GM18951 (cell line): ENCODE measurements around the gene ARFGEF3.

Experiments
- POLR2A ChIP-seq: IDR thresholded peaks from 4 replicates; pipeline ENCODE4 v1.6.1; 2011; ENCODE audit warnings: mild to moderate bottlenecking; ENCODE audit not compliant: insufficient read length, insufficient read depth; ENCODE audit errors: extremely low read depth
- in situ Hi-C: fragments of 300-500 bp; cut with MboI; formaldehyde crosslinking; loops from one replicate; pipeline ENCODE4 v1.12.0; 2022; ENCODE audit warnings: low sequenced_read_pairs, mixed read lengths, inconsistent platforms; ENCODE audit not compliant: unreplicated experiment

ARFGEF3 gene, protein sequence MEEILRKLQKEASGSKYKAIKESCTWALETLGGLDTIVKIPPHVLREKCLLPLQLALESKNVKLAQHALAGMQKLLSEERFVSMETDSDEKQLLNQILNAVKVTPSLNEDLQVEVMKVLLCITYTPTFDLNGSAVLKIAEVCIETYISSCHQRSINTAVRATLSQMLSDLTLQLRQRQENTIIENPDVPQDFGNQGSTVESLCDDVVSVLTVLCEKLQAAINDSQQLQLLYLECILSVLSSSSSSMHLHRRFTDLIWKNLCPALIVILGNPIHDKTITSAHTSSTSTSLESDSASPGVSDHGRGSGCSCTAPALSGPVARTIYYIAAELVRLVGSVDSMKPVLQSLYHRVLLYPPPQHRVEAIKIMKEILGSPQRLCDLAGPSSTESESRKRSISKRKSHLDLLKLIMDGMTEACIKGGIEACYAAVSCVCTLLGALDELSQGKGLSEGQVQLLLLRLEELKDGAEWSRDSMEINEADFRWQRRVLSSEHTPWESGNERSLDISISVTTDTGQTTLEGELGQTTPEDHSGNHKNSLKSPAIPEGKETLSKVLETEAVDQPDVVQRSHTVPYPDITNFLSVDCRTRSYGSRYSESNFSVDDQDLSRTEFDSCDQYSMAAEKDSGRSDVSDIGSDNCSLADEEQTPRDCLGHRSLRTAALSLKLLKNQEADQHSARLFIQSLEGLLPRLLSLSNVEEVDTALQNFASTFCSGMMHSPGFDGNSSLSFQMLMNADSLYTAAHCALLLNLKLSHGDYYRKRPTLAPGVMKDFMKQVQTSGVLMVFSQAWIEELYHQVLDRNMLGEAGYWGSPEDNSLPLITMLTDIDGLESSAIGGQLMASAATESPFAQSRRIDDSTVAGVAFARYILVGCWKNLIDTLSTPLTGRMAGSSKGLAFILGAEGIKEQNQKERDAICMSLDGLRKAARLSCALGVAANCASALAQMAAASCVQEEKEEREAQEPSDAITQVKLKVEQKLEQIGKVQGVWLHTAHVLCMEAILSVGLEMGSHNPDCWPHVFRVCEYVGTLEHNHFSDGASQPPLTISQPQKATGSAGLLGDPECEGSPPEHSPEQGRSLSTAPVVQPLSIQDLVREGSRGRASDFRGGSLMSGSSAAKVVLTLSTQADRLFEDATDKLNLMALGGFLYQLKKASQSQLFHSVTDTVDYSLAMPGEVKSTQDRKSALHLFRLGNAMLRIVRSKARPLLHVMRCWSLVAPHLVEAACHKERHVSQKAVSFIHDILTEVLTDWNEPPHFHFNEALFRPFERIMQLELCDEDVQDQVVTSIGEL (N-terminal part only)

DNA sequence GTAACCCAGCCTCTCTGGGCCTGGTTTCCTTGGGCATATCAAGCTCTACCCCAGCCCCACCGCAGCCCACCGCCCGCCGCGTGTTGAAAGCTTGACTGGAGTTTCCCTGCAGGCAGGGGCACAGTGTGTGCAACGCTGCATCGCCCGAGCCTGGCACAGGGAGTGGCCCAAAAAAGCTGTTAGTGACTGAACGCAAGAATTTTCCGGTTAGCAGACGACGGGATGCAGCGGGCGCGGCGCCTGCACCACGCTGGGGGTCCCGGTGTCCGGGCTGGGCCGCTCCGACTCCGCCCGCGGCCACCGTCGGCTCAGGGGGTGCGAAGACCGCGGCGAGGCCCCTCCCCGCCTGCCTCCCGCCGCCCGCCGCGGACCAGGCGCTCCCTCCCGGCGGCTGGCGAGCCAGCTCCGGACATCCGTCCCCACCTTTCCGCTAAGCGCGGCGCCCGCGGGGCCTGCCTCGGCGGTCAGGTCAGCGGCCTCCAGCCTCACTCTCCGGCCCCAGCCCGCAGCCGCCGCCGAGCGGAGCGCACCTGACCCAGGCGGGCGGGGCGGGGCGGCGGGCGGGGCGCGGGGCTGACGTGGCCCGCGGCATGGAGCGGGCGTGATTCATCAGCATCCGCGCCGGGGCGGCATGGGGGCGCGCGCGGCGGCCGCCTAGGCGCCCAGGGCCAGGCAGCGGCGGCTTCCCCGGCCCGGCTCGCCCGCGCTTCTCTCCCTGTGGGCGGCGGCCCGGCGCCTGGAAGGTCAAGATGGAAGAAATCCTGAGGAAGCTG, at the start of gene ARFGEF3:
TSS of gene ARFGEF3 (plus strand) at position 602 of the 773 bp plus-strand sequence. CDS start at position 750, 148 bp downstream.
- in situ Hi-C loops: no loop called here
- no peak for TF ChIP-seq POLR2A

DNA sequence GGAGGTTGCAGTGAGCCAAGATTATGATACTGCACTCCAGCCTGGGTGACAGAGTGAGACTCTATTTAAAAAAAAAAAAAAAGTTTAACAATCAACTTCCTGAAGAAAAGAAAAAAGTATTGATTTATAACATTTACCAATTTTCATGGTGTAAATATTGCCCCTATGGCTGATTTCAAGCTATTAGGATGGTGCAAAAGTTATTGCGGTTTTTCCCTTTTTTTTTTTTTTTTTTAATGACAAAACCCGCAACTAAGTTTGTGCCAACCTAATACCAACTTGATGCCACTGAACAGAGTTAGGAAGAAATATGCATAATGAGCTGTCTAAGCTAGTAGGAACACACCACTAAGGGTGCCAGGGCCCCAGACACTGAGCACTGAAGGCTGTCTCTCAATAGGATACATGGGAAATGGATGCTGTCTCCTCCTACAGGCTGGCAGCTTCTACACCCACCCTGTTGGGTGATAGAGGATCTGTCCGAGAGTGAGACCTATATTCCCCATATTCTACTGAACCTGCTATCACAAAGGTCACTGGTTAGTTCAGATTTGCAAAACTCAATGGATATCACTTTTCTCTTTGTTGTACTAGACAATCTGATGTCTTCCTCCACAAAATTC, 48.0 kb upstream of the ARFGEF3 start:
- TF ChIP-seq POLR2A: no peak
- in situ Hi-C loops: loop anchor here (10.0 kb wide), 1 partner anchor 401 kb away; no protein-coding TSS in a partner anchor

DNA sequence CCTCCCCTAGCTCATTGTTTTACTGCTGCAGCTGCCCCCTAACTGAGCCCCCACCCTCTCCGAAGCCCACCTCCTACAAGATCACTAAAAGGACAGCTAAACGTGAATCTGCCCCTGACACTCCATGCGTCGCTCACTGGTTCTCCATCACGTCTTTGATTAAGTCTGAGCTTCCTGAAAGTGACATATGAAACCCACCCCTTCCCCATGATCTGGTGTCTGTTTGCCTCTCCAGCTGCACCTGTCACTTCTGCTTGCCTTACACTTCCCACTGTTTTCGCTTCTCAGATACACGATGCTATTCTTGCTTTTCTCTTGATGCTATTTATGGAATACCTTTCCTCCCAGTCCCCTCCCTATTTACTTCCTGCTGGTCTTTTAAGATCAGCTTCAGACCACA, 46.5 kb upstream of the ARFGEF3 start:
- in situ Hi-C loops: loop anchor here (10.0 kb wide), 1 partner anchor 400 kb away; no protein-coding TSS in a partner anchor
- TF ChIP-seq POLR2A: no peak

DNA sequence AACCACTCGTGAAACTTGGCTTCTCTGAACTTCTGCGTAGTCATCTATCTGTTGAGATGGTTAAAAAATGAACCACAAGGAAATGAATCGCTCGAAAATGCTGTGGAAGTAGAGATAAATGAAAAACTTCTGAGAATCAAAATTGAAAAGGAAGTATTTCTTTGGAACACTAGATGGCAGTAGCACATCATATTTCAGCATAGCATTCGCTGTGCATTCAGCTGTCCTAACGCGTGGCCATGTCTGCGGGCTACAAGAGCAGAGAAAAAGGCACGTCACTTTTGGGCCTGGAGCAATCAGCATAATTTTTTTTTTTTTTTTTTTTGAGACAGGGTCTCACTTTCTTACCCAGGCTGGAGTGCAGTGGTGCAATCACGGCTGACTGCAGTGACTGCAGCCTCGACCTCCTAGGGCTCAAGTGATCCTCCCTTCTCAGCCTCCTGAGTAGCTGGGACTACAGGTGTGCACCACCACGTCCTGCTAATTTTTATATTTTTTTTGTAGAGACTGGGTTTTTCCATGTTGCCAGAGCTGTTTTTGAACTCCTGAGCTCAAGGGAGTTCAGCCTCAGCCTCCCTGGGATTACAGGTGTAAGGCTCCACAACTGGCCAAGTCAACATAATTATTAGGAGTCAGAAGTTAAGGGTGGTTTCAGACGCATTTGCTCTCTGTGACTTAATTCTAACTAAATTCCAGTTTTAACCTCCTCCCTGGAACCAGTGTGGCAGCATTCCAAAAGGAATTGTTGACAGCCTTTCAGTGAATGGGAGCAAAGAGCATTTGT, 45.7 kb upstream of the ARFGEF3 start:
- in situ Hi-C loops: loop anchor here (10.0 kb wide), 1 partner anchor 399 kb away; no protein-coding TSS in a partner anchor
- no peak for TF ChIP-seq POLR2A

DNA sequence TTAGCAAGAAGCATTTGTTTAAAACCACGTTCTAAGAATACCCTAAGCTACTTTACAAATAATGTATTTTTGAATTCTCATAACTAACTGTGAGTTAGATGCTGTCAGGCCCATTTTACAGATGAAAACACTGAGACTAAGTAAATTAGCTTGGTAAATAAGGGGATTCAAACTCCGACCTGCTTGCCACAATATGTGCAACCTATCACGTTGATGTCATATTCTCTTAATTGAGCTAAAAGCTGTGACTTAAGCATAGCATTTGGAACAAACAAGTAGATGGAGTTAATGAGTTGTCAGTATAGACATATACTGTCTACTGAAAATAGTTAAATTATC, 45.1 kb upstream of the ARFGEF3 start:
- in situ Hi-C loops: loop anchor here (10.0 kb wide), 1 partner anchor 398 kb away; no protein-coding TSS in a partner anchor
- TF ChIP-seq POLR2A: no peak

DNA sequence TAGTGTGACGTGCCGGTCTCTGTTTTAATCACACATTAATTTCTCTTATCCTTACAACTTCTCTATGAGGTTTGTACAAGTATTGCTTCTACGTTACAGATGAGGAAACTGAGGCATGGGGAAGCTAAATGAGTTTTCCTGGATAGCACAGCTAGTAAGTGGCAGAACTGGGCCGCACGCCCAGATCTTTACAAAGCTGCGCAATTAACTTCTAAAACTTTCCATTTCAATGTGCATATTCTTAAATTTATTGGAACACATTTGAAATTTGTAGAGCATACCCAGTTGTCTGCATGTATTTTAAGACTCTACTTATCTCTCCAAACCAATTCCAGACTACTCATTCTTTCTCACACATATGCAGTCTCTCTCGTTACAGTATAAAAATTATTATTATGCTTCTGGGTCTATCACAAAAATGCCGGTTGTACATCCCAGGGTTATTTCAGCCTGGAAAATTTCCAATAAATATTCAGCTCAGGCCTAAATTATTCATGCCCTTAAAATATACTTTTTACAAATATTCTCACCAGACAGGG, 44.3 kb upstream of the ARFGEF3 start:
- no peak for TF ChIP-seq POLR2A
- in situ Hi-C loops: loop anchor here (10.0 kb wide), 1 partner anchor 397 kb away; no protein-coding TSS in a partner anchor

DNA sequence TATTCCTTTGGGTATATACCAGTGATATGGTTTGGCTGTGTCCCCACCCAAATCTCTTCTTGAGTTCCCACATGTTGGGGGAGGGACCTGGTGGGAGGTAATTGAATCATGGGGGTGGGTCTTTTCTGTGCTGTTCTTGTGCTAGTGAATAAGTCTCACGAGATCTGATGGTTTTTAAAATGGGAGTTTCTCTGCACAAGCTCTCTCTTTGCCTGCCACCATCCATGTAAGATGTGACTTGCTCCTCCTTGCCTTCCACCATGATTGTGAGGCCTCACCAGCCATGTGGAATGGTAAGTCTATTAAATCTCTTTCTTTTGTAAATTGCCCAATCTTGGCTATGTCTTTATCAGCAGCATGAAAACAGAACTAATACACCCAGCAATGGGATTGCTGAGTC, 42.5 kb upstream of the ARFGEF3 start:
- in situ Hi-C loops: loop anchor here (10.0 kb wide), 1 partner anchor 396 kb away; no protein-coding TSS in a partner anchor

DNA sequence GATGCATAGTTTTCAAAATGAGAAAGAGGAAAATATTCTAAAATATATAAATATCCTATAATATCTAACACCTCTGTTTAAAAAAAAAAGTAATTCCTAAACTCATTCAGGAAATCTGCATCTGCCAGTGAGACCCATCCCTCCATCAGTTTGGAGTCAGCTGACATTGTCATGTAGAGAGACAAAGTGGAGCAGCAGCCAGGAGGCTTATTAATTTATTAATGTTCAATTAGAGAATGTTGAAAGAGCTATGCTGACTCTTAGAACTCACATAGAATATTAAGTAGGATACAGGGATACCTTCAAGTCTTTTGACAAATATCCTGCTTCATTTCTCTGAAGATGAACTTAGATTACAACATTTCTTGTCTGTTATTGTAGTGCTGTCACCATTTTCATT, 41.8 kb upstream of the ARFGEF3 start:
- in situ Hi-C loops: loop anchor here (10.0 kb wide), 1 partner anchor 395 kb away; no protein-coding TSS in a partner anchor
- TF ChIP-seq POLR2A: no peak

DNA sequence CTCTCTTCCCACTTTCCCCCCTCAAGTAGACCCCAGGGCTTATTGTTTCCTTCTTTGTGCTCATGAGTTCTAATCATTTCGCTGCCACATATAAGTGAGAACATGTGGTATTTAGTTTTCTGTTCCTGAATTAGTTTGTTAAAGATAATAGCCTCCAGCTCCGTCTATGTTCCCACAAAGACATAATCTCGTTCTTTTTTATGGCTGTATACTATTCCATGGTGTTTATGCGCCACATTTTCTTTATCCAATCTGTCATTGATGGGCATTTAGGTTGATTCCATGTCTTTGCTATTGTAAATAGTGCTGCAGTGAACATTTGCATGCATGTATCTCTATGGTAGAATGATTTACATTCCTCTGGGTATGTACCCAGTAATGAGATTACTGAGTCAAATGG, 37.6 kb upstream of the ARFGEF3 start:
- in situ Hi-C loops: no loop called here
- no peak for TF ChIP-seq POLR2A

DNA sequence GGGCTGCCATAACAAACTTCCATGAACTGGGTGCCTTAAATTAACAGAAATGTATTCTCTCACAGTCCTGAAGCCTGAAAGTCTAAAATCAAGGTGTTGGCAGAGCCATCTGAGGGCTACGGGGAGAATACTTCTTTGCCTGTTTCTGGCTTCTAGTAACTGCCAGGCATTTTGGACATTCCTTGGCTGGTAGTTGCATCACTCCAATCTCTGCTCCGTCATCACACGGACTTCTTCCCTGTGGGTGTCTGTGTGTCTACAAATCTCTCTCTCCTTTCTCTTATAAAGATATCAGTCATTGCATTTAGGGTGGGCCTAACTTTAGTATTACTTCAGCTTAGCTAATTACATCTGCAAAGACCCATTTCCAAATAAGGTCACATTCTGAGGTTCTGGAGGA, 33.6 kb upstream of the ARFGEF3 start:
- in situ Hi-C loops: no loop called here
- no peak for TF ChIP-seq POLR2A

DNA sequence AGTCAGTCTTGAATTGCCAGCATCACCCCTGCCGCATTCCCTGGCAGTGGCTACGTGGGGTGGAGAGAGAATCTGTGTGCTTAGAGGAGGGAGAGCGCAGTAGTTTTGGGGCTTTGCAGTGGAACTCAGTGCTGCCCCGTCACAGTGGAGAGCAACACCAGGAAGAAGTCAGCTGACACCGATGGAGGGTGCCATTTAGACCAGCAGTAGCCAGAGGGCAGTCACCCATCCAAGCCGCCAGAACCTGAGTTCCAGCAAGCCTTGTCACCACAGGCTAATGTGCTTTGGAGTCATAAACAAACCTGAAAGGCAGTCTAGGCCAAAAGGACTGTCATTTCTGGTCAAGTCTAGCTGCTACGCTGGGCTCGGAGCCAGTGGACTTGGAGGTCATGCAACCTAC, 32.5 kb upstream of the ARFGEF3 start:
- in situ Hi-C loops: no loop called here
- no peak for TF ChIP-seq POLR2A
